C4-2B (cell line): ENCODE results near the gene LMBR1.
"Not testable (repeated sequence)": the region's sequence is repeated elsewhere in the genome, so short reads cannot be mapped to it uniquely, and the experiment has no call there.

Source experiments
- H3K27ac ChIP-seq: fragments of 450-650 bp; 2 replicates; pipeline ENCODE4 v1.5.1; 2017
- ZFX ChIP-seq: fragments of 450-650 bp; IDR thresholded peaks from 2 replicates; pipeline ENCODE4 v1.6.1; 2017
- TF ChIP-seq, protein P1 (sequence below): fragments of 450-650 bp; conservative IDR thresholded peaks from 2 replicates; pipeline ENCODE4 v1.5.1; 2017; ENCODE audit warnings: mild to moderate bottlenecking

The LMBR1 gene

DNA sequence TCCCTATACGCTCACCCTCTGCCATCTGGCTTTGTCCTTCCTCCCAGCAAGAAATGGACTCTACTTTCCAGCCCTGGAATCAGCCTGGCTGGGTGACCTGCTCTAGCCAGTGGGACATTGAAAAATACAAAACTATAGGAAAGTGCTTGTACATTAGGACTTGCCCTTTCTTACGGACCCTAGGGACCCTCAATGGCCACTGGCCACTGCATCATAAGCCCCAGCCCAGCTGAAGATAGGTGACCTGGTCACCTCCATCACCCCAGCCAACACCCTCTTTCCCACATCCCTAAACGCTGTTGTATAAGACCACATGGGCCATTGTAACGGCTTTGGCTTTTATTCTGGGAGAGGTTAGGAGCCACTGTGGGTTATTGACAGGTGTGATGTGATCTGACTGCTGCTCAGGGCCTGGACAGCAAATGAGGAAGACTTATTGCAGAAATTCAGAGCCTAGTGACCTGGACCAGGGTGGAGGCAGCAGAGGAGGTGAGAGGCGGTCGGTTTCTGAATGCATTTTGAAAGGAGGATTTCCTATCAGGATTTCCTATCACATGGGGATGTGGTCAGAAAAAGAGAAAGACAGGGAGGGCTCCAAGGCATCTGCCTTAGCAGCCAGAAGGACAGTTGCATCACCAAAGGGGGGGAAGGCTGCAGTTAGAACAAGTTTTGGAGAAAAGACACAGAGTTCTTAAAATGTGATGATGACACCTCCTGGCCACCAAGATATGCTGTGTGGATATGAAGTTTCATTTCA is 2.2 kb upstream of the LMBR1 start:
- TF ChIP-seq ZFX, result no peak
- TF ChIP-seq, protein P1, sequence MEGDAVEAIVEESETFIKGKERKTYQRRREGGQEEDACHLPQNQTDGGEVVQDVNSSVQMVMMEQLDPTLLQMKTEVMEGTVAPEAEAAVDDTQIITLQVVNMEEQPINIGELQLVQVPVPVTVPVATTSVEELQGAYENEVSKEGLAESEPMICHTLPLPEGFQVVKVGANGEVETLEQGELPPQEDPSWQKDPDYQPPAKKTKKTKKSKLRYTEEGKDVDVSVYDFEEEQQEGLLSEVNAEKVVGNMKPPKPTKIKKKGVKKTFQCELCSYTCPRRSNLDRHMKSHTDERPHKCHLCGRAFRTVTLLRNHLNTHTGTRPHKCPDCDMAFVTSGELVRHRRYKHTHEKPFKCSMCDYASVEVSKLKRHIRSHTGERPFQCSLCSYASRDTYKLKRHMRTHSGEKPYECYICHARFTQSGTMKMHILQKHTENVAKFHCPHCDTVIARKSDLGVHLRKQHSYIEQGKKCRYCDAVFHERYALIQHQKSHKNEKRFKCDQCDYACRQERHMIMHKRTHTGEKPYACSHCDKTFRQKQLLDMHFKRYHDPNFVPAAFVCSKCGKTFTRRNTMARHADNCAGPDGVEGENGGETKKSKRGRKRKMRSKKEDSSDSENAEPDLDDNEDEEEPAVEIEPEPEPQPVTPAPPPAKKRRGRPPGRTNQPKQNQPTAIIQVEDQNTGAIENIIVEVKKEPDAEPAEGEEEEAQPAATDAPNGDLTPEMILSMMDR, result no peak
- H3K27ac ChIP-seq, result no peak overlapping the region

DNA sequence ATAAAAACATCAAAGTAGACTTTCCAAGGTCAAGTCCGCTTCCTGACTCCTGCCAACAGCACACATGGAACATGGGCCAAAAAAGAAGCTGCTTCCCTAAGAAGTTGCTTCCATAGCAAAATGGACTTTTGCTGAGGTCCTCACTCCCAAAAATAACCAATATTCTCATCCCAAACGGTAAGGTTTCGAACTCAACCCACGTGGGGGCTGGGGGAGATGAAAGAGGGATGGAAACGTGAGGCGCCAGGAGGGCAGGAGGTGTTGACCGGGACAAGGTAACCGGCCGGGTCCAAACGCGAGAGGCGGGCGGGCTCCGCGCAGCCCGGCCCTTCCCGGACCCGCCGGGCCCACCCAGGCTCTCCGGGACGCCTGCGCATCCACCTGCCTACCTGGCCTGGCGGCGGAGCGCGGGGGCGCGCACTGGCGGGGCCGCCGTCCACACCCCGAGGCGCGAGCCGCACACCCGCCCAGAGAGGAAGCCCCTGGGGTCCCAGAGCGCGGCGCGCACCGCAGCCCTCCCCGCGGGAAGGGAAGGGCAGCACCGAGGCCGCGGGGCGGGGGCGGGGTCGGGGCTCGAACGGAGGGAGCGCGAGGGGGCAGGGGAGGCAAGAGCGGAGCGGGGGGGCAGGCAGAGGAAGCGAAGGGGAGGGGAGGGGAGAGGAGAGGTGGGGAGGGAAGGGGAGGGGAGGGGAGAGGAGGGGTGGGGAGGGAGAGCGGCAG is 742 bp downstream of the LMBR1 start:
- TF ChIP-seq ZFX, result peak; percentile 55; the same call in 1 of the 2 replicates
- TF ChIP-seq, protein P1, result no peak
- peak overlapping the region; percentile 84 for H3K27ac ChIP-seq

DNA sequence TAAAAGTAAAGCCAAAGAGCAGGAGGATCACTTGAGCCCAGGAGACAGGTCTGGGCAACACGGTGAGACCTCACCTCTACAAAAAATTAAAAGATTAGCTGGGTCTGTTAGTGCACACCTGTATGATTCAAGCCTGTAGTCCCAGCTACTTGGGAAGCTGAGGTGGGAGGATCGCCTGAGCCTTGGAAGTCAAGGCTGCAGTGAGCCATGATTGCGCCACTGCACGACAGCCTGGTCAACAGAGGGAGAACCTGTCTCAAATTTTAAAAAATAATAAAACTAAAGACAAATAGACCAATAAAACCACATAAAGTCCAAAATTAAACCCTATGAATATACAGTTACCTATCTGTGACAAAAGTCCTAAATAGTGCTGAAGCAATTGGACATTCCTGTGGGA is 3.2 kb downstream of the LMBR1 start:
- TF ChIP-seq ZFX, result no peak
- TF ChIP-seq, protein P1, result no peak
- no peak overlapping the region for H3K27ac ChIP-seq

DNA sequence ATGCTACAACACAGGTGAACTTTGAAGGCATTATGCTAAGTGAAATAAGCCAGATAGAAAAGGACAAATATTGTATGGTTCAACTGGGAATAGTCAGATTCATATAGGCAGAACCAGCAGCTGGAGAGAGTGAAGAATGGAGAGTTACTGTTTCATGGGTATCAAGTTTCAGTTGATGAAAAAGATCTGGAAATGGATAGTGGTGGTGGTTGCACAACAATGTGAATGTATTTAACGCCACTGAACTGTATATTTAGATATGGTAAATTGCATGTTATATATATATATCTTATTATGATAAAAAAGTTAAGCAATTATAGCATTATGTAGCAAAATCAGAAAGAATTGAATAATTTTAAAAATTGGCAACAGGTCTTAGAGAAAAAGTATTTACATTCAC is 3.9 kb downstream of the LMBR1 start:
- no peak for TF ChIP-seq ZFX
- TF ChIP-seq, protein P1, result no peak
- no peak overlapping the region for H3K27ac ChIP-seq

DNA sequence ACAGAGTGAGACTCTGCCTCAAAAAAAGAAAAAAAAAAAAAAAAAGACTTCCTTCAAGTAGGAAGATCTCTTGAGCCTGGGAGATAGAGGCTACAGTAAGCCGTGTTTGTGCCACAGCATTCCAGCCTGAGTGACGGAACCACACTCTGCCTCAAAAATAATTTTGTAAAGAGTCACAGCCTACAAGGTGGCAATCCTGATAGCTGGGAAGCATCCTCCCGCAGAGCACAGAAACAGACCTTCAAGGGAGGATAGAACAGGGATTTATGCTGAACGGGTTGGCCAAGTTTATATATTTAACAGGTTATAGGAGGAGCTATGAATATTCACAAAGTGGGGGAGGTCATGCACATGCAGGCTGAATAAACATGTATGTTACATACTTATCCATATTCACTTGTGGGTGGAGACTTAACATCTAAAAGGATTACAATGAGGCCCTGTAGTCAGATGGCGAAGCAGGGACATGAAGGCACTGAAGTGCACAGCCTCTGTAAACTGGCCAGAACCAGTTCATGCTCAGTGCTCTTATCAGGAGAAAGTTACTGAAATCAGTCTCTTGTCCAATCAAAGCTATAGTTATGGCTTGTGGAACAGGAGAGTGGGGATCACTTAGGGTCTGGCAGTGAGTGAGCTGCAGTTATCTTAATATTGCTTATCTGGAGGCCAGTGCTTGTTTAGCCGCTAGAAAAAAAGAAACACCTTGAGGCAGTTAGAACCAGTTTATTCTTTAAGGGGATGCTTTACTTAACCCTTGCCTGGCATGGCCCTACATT is 6.8 kb downstream of the LMBR1 start:
- TF ChIP-seq, protein P1, result no peak
- no peak for TF ChIP-seq ZFX

DNA sequence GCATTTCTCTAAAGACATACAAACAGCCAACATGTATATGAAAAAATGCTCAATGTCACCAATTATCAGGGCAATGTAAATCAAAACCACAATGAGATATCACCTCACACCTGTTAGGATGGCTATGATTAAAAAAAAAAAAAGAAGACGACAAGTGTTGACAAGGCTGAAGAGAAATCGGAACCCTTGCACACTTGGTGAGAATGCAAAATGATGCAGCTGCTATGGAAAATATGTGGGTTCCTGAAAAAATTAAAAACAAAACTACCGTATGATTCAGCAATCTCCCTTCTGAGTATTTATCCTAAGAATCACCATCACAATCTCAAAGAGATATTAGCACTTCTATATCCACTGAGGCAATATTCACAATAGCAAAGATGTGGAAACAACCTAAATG is 11.3 kb downstream of the LMBR1 start:
- TF ChIP-seq, protein P1, result no peak
- no peak overlapping the region for H3K27ac ChIP-seq

More for the DNA sequence above, 6.8 kb downstream of the LMBR1 start:
- no peak overlapping the region for H3K27ac ChIP-seq

DNA sequence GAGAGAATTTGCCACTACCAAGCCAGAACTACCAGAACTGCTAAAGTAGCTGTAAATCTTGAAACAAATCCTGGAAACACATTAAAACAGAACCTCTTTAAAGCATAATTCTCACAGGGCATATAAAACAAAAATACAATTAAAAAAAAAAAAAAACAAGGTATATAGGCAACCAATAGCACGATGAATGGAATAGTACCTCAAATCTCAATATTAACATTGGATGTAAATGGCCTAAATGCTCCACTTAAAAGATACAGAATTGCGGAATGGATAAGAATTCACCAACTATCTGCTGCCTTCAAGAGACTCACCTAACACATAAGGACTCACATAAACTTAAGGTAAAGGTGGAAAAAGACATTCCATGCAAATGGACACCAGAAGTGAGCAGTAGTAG is 17.2 kb downstream of the LMBR1 start:
- H3K27ac ChIP-seq, result no peak overlapping the region
- no peak for TF ChIP-seq ZFX
- TF ChIP-seq, protein P1, result no peak

DNA sequence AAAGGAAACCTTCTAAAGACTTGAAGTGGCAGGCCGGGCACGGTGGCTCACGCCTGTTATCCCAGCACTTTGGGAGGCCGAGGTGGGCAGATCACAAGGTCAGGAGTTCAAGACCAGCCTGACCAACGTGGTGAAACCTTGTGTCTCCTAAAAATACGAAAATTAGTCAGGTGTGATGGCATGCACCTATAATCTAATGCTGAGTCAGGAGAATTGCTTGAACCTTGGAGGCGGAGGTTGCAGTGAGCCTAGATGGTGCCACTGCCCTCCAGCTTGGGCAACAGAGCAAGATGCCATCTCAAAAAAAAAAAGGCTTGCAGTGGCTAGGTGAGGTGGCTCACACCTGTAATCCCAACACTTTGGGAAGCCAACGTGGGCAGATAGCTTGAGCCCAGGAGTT is 24.6 kb downstream of the LMBR1 start:
- not testable (repeated sequence) for H3K27ac ChIP-seq
